ENCODE results near the gene CYP4V2.

Gene CYP4V2

DNA sequence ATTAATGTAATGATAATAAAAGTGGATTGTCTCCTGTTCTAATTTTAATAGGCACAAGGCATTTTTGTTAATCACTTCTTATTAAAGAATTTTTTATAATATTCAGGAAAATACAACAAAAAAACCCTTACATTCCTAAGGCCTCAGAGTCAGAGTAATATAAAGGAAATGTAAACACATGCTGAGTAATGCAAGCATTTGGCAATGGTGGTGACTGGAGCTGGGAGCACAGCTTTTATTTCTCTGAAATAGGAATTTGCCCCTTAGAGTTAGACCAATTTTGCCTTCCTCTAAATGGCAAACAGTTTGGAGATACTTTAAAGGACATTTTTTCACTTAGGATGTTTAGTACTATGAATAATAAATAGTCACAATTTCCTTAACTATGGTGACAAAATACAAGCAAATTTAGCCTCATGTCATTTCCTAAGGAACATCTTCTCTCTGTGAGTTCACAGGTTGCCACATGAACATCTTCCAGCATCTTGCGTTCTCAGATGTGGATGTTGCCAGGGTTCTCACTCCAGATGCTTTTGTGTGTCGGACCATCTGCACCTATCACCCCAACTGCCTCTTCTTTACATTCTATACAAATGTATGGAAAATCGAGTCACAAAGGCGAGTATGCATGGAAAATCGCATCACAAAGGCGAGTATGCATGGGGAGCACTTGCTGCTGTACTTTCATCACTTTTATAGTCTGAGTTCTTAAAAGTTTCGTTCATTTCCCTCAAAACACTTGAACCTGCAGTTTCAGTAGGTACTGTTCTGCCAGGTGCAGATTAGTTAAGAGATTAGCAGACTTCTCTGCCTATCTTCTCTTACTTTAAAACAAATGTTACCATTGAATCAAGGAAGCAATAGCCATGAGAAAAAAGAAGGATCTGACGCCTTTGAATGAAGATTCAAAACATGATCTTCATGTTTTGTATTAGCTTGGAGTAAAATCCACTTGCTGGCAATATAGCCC, 58.7 kb downstream of the CYP4V2 start:
- TF ChIP-seq, protein P1, sequence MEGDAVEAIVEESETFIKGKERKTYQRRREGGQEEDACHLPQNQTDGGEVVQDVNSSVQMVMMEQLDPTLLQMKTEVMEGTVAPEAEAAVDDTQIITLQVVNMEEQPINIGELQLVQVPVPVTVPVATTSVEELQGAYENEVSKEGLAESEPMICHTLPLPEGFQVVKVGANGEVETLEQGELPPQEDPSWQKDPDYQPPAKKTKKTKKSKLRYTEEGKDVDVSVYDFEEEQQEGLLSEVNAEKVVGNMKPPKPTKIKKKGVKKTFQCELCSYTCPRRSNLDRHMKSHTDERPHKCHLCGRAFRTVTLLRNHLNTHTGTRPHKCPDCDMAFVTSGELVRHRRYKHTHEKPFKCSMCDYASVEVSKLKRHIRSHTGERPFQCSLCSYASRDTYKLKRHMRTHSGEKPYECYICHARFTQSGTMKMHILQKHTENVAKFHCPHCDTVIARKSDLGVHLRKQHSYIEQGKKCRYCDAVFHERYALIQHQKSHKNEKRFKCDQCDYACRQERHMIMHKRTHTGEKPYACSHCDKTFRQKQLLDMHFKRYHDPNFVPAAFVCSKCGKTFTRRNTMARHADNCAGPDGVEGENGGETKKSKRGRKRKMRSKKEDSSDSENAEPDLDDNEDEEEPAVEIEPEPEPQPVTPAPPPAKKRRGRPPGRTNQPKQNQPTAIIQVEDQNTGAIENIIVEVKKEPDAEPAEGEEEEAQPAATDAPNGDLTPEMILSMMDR (IDR thresholded peaks at IDR 0.05; ENCODE audit: insufficient read depth, low read depth, low read length, missing control alignments), result no peak
- H3K4me3 ChIP-seq (ENCODE audit: low read depth, low read length), result no peak overlapping the region
- no peak for DNase-seq (ENCODE audit: low read depth)

DNA sequence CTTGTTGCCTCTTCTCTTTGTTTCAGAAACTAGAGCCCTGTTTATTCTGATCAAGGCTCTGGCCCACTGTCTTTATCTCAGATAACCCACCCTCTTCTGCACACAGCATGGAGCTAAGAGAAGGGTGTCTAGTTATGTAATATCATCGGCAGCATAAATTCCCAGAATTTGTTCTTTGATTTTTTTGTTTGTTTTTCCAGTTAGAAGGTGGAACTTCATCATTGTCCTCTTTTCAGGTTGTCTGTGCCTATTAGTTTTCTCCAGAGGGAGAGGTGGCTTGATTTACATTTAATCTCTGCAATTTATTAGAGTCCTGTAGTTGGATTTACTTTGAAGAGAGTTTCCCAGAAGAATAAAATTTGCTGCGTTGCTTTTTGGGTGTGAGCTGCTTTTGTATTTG, 59.4 kb downstream of the CYP4V2 start:
- TF ChIP-seq, protein P1 (IDR thresholded peaks at IDR 0.05; ENCODE audit: insufficient read depth, low read depth, low read length, missing control alignments), result no peak
- H3K4me3 ChIP-seq (ENCODE audit: low read depth, low read length), result no peak overlapping the region
- DNase-seq (ENCODE audit: low read depth), result no peak

DNA sequence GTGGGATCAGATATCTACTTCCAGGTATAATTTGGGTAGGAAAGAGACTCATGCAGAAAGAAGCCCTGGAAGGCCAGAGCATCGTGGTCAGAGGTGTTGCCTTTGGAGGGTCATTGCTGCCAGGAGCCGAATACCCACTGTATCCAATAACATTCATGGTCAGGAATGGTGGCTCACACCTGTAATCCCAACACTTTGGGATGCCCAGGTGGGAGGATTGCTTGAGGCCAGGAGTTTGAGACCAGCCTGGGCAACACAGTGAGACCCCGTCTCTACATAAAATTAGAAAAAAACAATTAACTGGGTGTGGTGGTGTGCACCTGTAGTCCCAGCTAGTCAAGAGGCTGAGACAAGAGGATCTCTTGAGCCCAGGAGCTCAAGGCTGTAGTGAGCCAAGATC, 63.8 kb downstream of the CYP4V2 start:
- TF ChIP-seq, protein P1 (IDR thresholded peaks at IDR 0.05; ENCODE audit: insufficient read depth, low read depth, low read length, missing control alignments), result no peak
- no peak for DNase-seq (ENCODE audit: low read depth)
- no peak overlapping the region for H3K4me3 ChIP-seq (ENCODE audit: low read depth, low read length)

DNA sequence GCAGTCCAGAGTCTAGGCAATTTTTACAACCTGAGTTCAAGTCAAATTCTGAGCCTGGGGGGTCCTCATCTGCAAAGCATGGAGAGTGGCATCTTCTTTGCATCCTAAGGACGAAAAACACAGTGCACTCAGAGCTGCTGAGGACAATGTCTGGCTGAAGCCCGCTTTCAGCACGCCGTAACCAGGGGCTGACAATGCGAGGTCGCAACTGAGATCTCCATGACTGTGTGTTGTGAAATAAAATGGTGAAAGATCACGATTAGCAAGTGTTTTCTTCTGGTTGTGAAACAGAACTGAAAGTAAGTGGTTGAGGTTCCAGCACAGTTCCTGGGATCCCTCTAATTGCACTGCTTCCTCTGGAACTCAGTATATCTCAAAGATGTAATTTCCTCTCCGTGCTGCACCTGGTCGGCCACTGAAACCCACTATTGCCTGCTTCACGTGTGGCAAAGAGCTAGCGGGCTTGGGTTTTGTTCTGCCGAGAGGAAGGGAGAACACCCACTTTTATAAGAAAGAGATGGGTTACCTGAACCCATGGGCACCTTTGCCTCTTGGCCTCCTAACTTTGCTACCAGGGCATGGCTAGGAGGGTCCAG, 66.9 kb downstream of the CYP4V2 start:
- no peak overlapping the region for H3K4me3 ChIP-seq (ENCODE audit: low read depth, low read length)
- no peak for DNase-seq (ENCODE audit: low read depth)
- TF ChIP-seq, protein P1 (IDR thresholded peaks at IDR 0.05; ENCODE audit: insufficient read depth, low read depth, low read length, missing control alignments), result no peak

DNA sequence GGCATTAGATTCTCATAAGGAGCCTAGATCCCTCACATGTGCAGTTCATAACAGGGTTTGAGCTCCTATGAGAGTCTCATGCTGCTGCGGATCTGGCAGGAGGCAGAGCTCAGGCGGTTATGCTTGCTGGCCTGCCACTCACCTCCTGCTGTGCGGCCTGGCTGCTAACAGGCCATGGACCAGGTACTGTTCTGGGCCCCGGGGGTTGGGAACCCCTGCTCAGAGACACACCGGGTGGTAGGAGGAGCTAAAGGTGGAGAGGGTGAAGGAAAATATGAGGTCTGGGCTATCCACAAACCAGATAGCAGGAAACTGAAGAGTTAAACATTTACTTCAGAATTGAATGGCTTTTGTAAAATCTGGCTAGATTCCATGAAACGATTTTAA, 68.7 kb downstream of the CYP4V2 start:
- TF ChIP-seq, protein P1 (IDR thresholded peaks at IDR 0.05; ENCODE audit: insufficient read depth, low read depth, low read length, missing control alignments), result no peak
- no peak for DNase-seq (ENCODE audit: low read depth)
- no peak overlapping the region for H3K4me3 ChIP-seq (ENCODE audit: low read depth, low read length)
